HG03469 (cell line): ENCODE measurements around the gene CKAP2L.

Experiments used
- ATAC-seq: cut with Tn5 transposase; IDR thresholded peaks from one replicate; pipeline ENCODE4 v1.9.1; 2021; ENCODE audit warnings: mild to moderate bottlenecking, moderate library complexity, moderate number of reproducible peaks; ENCODE audit not compliant: unreplicated experiment

CKAP2L gene

GRCh38 chr2:112764071-112765044, at the start of gene CKAP2L:
CKAP2L (minus strand) TSS chr2:112764609; CDS start chr2:112764598, 11 bp downstream.
- ATAC-seq: peak; percentile 94

- ATAC-seq: no peak
Measured at GRCh38 chr2:112813280-112813966, 49.0 kb upstream of the CKAP2L start.

GRCh38 chr2:112812318-112813267, 48.2 kb upstream of the CKAP2L start:
- no peak for ATAC-seq

GRCh38 chr2:112811841-112812306, 47.5 kb upstream of the CKAP2L start:
- ATAC-seq: no peak

GRCh38 chr2:112811276-112811831, 46.9 kb upstream of the CKAP2L start:
- no peak for ATAC-seq

- ATAC-seq: no peak
Measured at GRCh38 chr2:112809112-112809511, 44.7 kb upstream of the CKAP2L start.

GRCh38 chr2:112807233-112807807, 42.9 kb upstream of the CKAP2L start:
- ATAC-seq: no peak

- ATAC-seq: no peak
Measured at GRCh38 chr2:112805542-112805941, 41.1 kb upstream of the CKAP2L start.

- no peak for ATAC-seq
Measured at GRCh38 chr2:112803691-112804521, 39.5 kb upstream of the CKAP2L start.

GRCh38 chr2:112800881-112801583, 36.6 kb upstream of the CKAP2L start:
- ATAC-seq: no peak

GRCh38 chr2:112798979-112799975, 34.9 kb upstream of the CKAP2L start:
- ATAC-seq: no peak

- no peak for ATAC-seq
Measured at GRCh38 chr2:112796486-112796885, 32.1 kb upstream of the CKAP2L start.

GRCh38 chr2:112795774-112796173, 31.4 kb upstream of the CKAP2L start:
- no peak for ATAC-seq

- no peak for ATAC-seq
Measured at GRCh38 chr2:112794841-112795240, 30.4 kb upstream of the CKAP2L start.

GRCh38 chr2:112794131-112794733, 29.8 kb upstream of the CKAP2L start:
- ATAC-seq: no peak

- no peak for ATAC-seq
Measured at GRCh38 chr2:112793449-112793978, 29.1 kb upstream of the CKAP2L start.

- ATAC-seq: no peak
Measured at GRCh38 chr2:112792419-112792818, 28.0 kb upstream of the CKAP2L start.
